ENCODE results near the gene LDLR. TPM values are rescaled to one million over a fixed set of nuclear protein-coding genes. Genes with fewer than 3 reads are reported as not detected.
"Not testable (repeated sequence)": the region's sequence is repeated elsewhere in the genome, so short reads cannot be mapped to it uniquely, and the experiment has no call there.

Gene LDLR
- total RNA-seq, 2 experiments from 2014 or later = 64.2 to 64.9 TPM

DNA sequence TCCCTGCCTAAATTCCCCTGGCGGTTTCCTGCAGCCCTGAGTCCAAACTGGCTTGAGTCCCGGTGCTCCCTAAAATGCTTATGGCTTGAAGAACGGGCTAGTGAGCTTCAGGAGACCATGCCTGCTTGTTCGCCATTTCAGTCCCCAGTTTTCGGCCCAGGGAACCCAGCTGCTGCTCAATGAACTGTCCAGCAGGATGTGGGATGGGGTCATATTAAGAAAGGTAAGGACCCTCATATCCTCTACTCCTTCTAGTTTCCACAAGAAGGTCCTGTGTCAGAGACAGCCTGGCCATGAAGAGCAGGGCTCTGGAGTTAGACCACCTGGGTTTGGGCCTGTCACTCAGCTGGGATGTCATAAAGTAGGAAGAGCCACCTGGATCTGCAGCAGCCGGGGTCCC, 83.3 kb downstream of the LDLR start:
- H3K27me3 Mint-ChIP-seq (ENCODE audit: low read depth) = no peaks in the 10 kb centered on the region
- CTCF ChIA-PET = no interaction called here
- intact Hi-C loops (cut with micrococcal nuclease) = no loop called here
- no peaks in the 10 kb centered on the region for H3K9me3 Mint-ChIP-seq
- DNase-seq = no peak
- H3K36me3 Mint-ChIP-seq (ENCODE audit: low read depth) = no peaks in the 10 kb centered on the region
- H3K27ac Mint-ChIP-seq = no peak overlapping the region
- H3K4me1 Mint-ChIP-seq (ENCODE audit: low read depth) = no peaks in the 10 kb centered on the region
- no peak overlapping the region for H3K4me3 Mint-ChIP-seq

DNA sequence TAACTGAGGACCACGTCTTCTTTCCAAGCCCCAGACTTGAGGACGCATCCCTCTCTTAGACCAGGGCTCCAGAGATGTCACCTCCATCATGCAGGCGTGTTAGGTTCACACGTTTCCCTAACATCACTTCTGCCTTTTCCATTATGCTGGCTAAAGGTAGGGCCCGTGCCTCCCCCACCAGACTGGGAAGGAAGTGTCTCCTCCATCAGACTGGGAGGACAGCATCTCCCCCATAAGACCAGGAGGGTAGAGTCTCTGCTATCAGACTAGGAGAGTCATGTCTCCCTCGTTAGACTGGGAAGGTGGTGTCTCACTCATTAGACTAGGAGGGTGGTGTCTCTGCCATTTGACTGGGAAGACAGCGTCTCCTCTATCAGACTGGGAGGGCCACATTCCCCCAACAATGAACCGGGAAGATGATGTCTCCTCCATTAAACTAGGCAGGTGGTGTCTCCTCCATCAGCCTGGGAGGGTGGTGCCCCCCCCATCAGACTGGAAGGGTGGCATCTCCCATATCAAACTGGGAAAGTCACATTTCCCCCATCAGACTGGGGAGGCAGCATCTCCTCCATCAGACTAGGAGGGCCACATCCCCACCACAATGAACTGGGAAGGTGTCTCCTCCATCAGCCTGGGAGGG, 84.4 kb downstream of the LDLR start:
- Mint-ChIP-seq H3K9me3 (no peaks in the 10 kb centered on the region), H3K4me3 (no peak overlapping the region), H3K36me3 (ENCODE audit: low read depth) (no peaks in the 10 kb centered on the region), H3K4me1 (ENCODE audit: low read depth) (no peaks in the 10 kb centered on the region), H3K27ac (no peak overlapping the region), H3K27me3 (ENCODE audit: low read depth) (no peaks in the 10 kb centered on the region)
- CTCF ChIA-PET = no interaction called here
- intact Hi-C loops (cut with micrococcal nuclease) = no loop called here
- no peak for DNase-seq

DNA sequence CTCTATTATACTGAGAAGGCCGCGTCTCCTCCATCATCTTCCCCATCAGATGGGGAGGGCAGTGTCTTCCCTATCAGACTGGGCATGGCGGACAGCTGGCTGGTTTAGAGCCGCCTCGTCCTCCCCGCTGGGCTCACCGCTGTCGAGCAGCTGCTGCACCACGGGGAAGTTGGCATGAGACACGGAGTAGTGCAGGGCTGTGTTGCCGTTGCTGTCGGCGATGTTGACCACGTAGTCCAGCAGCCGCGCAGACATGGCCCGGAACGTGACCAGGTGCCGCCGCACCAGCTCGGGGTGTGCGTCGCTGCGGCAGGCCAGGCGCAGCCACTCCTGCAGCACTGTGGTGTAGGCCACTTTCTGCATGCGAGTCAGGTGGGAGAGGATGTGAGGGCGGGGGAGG, 85.1 kb downstream of the LDLR start:
- no peaks in the 10 kb centered on the region for H3K27me3 Mint-ChIP-seq (ENCODE audit: low read depth)
- no peaks in the 10 kb centered on the region for H3K9me3 Mint-ChIP-seq
- no peaks in the 10 kb centered on the region for H3K36me3 Mint-ChIP-seq (ENCODE audit: low read depth)
- no peaks in the 10 kb centered on the region for H3K4me1 Mint-ChIP-seq (ENCODE audit: low read depth)
- CTCF ChIA-PET = interaction anchor here (0.5 kb wide), 1 partner anchor 114 kb away, joined by 4 read pairs; no protein-coding TSS in a partner anchor
- H3K4me3 Mint-ChIP-seq = no peak overlapping the region
- no peak for DNase-seq
- intact Hi-C loops (cut with micrococcal nuclease) = no loop called here
- H3K27ac Mint-ChIP-seq = no peak overlapping the region

DNA sequence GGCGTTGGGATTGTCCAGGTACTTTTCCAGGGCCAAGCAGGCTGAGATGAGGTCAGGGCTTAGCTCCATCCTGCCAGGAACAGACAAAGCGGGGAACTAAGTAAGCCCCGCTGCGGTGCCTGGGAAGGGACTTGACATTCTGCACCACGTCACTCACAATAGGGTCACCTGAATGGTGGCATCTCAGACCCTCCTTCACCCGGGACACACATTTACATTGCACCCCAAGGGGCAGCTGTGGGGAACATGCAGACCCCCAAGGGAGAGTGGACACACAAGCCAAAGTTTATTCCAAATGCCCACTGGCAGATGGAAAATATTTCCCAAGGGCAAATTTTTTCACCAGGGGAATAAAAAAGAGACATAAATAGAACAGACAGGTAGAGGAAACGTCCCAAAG, 86.7 kb downstream of the LDLR start:
- intact Hi-C loops (cut with micrococcal nuclease) = no loop called here
- Mint-ChIP-seq H3K4me1 (ENCODE audit: low read depth) (no peaks in the 10 kb centered on the region), H3K4me3 (no peak overlapping the region), H3K27me3 (ENCODE audit: low read depth) (no peaks in the 10 kb centered on the region), H3K9me3 (no peaks in the 10 kb centered on the region), H3K36me3 (ENCODE audit: low read depth) (no peaks in the 10 kb centered on the region), H3K27ac (no peak overlapping the region)
- CTCF ChIA-PET = no interaction called here
- DNase-seq = no peak

DNA sequence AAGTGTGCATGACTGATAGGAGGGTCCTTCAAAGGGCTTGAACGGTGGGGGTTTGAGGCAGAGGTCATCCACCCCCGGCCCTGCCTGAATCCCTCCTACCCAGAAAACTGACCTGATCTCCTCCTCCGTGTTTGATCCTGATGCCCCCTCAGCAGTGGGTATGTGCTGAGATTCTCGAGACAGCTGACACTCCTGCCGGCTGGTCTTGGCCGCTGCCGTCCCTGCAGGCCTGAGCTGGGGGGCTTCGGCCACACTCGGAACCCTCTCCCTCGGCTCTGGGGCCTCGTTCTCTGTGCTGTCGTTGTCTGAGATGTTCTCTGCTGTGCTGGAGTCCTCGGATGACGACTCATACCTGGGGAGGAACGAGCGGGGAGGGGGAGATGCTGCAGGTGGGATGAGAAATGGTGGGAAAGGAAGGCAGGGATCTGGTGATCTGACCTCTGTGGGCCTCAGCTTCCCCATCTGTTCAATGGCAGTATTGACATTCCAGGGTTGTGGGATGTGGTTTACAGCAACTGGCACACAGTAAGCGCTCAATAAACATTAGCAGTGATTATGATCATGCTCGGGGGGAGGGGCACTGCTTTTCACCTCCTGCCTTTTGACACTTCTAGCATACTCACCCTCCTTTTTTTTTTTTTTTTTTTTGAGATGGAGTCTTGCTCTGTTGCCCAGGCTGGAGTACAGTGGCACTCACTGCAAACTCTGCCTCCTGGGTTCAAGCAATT, 87.4 kb downstream of the LDLR start:
- no peaks in the 10 kb centered on the region for H3K27me3 Mint-ChIP-seq (ENCODE audit: low read depth)
- H3K27ac Mint-ChIP-seq = no peak overlapping the region
- H3K36me3 Mint-ChIP-seq (ENCODE audit: low read depth) = no peaks in the 10 kb centered on the region
- H3K9me3 Mint-ChIP-seq = no peaks in the 10 kb centered on the region
- intact Hi-C loops (cut with micrococcal nuclease) = no loop called here
- H3K4me1 Mint-ChIP-seq (ENCODE audit: low read depth) = no peaks in the 10 kb centered on the region
- no peak overlapping the region for H3K4me3 Mint-ChIP-seq
- DNase-seq = no peak
- CTCF ChIA-PET = no interaction called here

DNA sequence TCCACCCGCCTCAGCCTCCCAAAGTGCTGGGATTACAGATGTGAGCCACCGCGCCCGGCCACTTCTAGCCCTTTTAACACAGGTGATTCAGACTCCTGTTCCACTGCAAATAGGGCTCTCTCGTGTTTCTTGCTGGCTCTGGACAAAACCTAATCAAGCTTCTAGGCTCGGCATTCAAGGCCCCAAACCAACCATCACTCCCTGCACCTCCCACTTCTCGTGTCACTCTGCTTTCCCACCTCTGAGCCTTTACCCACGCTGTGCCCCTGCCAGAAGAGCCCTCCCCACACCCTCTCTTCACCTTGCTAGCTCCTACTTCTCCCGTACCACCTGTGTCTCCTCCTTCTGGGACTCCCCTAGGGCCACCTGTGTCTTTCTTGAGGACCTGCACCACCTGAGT, 88.3 kb downstream of the LDLR start:
- CTCF ChIA-PET = interaction anchor here (1.2 kb wide), 1 partner anchor 26 kb away, joined by 5 read pairs; no protein-coding TSS in a partner anchor
- DNase-seq = no peak
- Mint-ChIP-seq H3K4me3 (no peak overlapping the region), H3K36me3 (ENCODE audit: low read depth) (no peaks in the 10 kb centered on the region), H3K27me3 (ENCODE audit: low read depth) (no peaks in the 10 kb centered on the region), H3K9me3 (no peaks in the 10 kb centered on the region), H3K27ac (no peak overlapping the region), H3K4me1 (ENCODE audit: low read depth) (no peaks in the 10 kb centered on the region)
- intact Hi-C loops (cut with micrococcal nuclease) = no loop called here

DNA sequence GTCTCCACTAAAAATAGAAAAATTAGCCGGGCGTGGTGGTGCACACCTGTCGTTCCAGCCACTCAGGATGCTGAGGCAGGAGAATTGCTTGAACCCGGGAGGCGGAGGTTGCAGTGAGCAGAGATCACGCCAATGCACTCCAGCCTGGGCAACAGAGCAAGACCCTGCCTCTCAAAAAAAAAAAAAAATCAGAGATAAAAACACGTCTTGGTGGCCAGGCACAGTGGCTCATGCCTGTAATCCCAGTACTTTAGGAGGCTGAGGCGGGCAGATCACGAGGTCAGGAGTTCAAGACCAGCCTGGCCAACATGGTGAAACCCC, 89.8 kb downstream of the LDLR start:
- H3K27me3 Mint-ChIP-seq (ENCODE audit: low read depth); H3K36me3 Mint-ChIP-seq (ENCODE audit: low read depth); H3K4me1 Mint-ChIP-seq (ENCODE audit: low read depth); H3K9me3 Mint-ChIP-seq; DNase-seq; H3K27ac Mint-ChIP-seq; H3K4me3 Mint-ChIP-seq; CTCF ChIA-PET; intact Hi-C loops (cut with micrococcal nuclease): not testable (repeated sequence)

DNA sequence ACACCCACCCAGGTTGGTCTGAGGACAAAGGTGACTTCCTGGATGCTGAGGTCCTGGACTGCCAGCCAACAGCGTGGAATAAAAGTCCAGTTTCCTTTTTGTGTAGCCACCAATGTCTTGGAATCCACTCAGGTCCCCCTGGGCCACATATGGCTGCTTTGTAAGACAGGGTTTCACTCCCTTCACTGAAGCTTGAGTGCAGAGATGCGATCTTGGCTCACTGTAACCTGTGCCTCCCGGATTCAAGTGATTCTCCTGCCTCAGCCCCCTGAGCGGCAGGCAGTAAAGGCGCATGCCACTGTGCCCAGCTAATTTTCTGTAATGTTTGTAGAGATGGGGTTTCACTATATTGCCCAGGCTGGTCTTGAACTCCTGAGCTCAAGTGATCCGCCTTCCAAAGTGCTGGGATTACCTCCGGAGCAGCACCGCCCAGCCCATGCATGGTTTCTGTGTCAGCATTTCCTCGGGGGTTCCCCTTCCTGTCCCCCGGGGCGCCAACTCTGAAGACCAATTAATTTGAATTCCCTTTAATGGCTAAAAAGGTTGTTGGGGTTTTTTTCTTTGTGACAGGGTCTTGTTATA, 90.5 kb downstream of the LDLR start:
- Mint-ChIP-seq H3K9me3 (no peaks in the 10 kb centered on the region), H3K27ac (no peak overlapping the region), H3K4me1 (ENCODE audit: low read depth) (no peaks in the 10 kb centered on the region), H3K4me3 (no peak overlapping the region), H3K27me3 (ENCODE audit: low read depth) (no peaks in the 10 kb centered on the region), H3K36me3 (ENCODE audit: low read depth) (no peaks in the 10 kb centered on the region)
- intact Hi-C loops (cut with micrococcal nuclease) = no loop called here
- peak; percentile 34 for DNase-seq
- CTCF ChIA-PET = no interaction called here

DNA sequence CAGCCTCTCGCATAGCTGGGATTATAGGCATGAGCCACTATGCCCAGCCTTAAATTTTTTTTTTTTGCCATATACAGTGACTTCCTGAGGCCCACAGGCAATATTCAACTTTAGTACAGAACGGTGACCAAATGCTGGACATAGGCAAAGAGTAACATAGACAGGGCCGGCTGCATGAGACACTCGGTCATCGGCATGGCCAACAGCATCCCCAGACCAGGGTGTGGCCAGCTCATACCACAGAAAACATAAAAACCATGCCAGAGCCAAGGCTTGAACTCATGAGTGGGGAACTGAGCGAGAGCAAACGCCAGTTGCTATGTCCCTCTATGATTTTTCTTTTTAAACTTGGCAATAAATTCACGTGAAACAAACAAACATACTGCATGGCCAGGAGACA, 91.1 kb downstream of the LDLR start:
- H3K27ac Mint-ChIP-seq = no peak overlapping the region
- DNase-seq = no peak
- CTCF ChIA-PET = no interaction called here

DNA sequence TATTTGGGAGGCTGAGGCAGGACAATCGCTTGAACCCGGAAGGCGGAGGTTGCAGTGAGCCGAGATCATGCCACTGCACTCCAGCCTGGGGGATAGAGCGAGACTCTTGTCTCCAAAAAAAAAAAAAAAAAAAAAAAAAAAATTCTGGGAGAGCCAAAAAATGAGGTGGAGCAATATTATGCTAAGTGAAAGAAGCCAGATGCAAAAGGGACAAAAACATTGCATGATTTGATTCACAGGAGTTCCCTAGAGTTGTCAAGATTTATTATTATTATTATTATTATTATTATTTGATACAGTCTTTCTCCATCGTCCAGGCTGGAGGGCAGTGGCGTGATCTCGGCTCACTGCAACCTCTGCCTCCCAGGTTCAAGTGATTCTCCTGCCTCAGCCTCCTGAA, 91.7 kb downstream of the LDLR start:
- H3K36me3 Mint-ChIP-seq (ENCODE audit: low read depth); H3K27me3 Mint-ChIP-seq (ENCODE audit: low read depth); H3K4me3 Mint-ChIP-seq; intact Hi-C loops (cut with micrococcal nuclease); H3K27ac Mint-ChIP-seq; CTCF ChIA-PET; DNase-seq; H3K9me3 Mint-ChIP-seq; H3K4me1 Mint-ChIP-seq (ENCODE audit: low read depth): not testable (repeated sequence)

More for the DNA sequence above, 91.1 kb downstream of the LDLR start:
- H3K4me3 Mint-ChIP-seq = no peak overlapping the region
- no peaks in the 10 kb centered on the region for H3K9me3 Mint-ChIP-seq
- intact Hi-C loops (cut with micrococcal nuclease) = no loop called here
- no peaks in the 10 kb centered on the region for H3K36me3 Mint-ChIP-seq (ENCODE audit: low read depth)
- H3K27me3 Mint-ChIP-seq (ENCODE audit: low read depth) = no peaks in the 10 kb centered on the region
- no peaks in the 10 kb centered on the region for H3K4me1 Mint-ChIP-seq (ENCODE audit: low read depth)

DNA sequence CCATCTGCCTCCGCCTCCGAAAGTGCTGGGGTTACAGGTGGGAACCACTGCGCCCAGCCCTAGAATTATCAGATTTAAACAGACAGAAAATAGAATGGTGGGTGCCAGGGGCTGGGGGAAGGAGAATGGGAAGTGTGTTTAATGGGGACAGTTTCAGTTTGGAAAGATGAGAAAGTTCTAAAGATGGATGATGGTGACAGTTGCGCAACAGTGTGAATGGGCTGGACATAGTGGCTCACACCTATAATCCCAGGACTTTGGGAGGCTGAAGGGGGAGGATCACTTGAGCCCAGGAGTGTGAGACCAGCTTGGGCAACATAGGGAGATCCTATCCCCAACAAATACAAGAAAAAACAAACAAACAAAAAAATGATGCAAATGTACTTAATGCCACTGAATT, 92.2 kb downstream of the LDLR start:
- Mint-ChIP-seq H3K4me1 (ENCODE audit: low read depth) (no peaks in the 10 kb centered on the region), H3K27ac (no peak overlapping the region), H3K9me3 (no peaks in the 10 kb centered on the region), H3K4me3 (no peak overlapping the region), H3K36me3 (ENCODE audit: low read depth) (no peaks in the 10 kb centered on the region), H3K27me3 (ENCODE audit: low read depth) (no peaks in the 10 kb centered on the region)
- intact Hi-C loops (cut with micrococcal nuclease) = no loop called here
- no peak for DNase-seq
- CTCF ChIA-PET = no interaction called here
